GM10266 (cell line): ENCODE measurements around the gene GBP1.
A peak's percentile ranks its signal among the peaks of the same experiment; 100 is the strongest.

Experiments used
- DNase-seq: peaks from one replicate; pipeline ENCODE4 v3.0.0; 2012; ENCODE audit errors: extremely low spot score
- CTCF ChIP-seq: IDR thresholded peaks from 2 replicates; pipeline ENCODE4 v1.5.1; 2012; ENCODE audit warnings: mild to moderate bottlenecking, low read depth; ENCODE audit not compliant: control insufficient read depth, insufficient read depth; ENCODE audit errors: missing control alignments

The GBP1 gene, protein sequence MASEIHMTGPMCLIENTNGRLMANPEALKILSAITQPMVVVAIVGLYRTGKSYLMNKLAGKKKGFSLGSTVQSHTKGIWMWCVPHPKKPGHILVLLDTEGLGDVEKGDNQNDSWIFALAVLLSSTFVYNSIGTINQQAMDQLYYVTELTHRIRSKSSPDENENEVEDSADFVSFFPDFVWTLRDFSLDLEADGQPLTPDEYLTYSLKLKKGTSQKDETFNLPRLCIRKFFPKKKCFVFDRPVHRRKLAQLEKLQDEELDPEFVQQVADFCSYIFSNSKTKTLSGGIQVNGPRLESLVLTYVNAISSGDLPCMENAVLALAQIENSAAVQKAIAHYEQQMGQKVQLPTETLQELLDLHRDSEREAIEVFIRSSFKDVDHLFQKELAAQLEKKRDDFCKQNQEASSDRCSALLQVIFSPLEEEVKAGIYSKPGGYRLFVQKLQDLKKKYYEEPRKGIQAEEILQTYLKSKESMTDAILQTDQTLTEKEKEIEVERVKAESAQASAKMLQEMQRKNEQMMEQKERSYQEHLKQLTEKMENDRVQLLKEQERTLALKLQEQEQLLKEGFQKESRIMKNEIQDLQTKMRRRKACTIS

DNA sequence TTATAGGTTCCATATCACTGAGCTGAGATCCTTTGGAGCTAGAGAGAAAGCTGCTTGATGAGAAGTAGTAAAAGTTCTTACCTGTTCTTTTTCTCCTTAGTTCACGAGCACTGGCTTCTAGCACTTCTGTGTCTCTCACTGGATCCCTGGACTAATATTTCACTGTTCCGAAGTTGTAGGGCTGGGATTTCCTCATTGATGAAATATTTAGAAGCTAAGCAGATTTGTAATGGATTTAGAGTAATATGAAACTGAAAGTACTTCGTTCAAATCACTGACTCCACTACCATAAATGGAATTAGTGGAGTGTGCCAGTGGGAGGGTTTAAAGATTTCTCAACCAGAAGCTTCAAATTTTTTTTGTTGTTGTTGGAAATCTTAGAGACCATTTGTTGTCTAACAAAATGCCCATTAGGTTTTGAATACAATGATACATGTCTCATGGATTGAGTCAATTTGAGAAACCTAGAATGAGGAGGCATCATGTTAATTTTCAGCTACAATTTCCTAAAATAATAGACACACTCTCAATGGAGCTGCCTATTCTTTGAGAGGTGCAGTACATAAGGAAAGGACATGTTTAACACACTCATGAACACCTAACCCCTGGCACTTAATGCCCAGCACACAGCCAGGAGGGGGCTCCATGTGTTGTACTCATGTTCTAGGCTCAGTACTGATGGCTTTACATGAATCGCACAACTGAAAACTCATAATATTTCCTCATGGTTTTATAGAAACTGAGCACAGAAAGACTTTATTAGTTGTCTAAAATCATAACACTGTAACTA, at the start of gene GBP1:
Gene GBP1 (minus strand): TSS at position 130 of the 790 bp plus-strand sequence. CDS start 1,974 bp downstream, outside the sequence.
- DNase-seq: peak; percentile 11

GRCh38 chr1:89114662-89115061, 49.7 kb upstream of the GBP1 start:
- no peak for DNase-seq
- TF ChIP-seq CTCF: no peak

More for the DNA sequence above, at the start of gene GBP1:
- no peak for TF ChIP-seq CTCF

DNA sequence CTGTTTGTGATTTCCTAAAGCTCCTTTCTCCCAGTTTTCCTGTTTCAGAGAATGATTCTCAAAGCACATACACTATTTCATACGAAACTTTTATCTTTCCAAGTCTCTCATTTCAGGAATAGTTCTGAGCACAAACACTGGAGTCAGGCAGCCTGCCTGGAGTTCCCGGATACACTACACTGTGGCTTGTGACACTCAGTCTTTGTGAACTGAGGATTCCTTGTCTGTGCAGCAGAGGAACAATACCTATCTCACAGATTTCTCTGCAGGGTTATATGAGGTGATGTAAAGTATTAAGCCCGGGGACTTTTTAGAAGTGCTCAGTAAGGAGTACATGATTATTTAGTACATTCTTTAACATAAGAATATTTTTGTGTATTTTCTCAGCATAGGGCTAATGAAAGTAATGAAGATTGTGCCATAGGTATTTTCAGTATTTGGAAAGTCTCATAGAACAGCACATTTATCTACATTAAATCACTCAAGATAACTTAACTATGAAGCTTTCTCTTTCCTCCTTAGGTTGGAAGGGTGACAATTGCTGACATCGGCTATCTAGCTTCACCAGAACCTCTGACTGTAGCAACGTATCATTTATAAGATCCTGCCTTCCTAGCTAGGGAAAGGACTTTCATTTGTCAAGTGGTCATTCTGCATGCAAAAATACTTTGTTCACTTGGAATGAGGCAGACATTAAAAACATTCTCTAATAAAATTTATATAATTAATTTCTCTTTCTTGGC, 48.0 kb upstream of the GBP1 start:
- TF ChIP-seq CTCF: no peak
- DNase-seq: no peak

DNA sequence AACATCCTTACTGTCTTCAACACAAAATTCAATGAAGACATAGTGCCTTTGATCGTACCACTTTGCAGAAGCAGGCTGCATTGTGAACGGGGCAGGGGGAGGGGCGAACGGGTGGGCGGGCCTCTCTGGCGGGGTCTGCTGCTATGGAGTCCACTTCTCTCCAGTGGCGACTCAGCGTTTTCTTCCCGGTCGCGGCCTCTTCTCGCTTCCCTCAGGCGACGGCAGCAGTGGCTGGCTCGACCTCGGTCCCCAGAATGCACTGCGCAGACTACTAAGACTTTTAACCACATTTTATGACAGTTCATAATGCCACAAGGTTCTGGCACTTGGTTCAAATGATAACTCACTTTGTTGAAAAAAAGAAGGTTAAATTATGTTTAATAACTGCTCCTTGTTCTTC, 39.7 kb upstream of the GBP1 start:
- DNase-seq: no peak
- TF ChIP-seq CTCF: no peak

GRCh38 chr1:89104147-89104546, 39.1 kb upstream of the GBP1 start:
- no peak for TF ChIP-seq CTCF
- no peak for DNase-seq

- DNase-seq: no peak
- no peak for TF ChIP-seq CTCF
These were observed 37.0 kb upstream of the GBP1 start for GRCh38 chr1:89102021-89102420.
